ENCODE data around the gene FAM167B.

Gene FAM167B

GRCh38 chr1:32223683-32224082 lies 23.3 kb upstream of the FAM167B start:
- ATAC-seq (no peak), DNase-seq (no peak)

- no peak for DNase-seq
- ATAC-seq = no peak
Observed at GRCh38 chr1:32224285-32224684, 22.7 kb upstream of the FAM167B start.

GRCh38 chr1:32228771-32229170 lies 18.3 kb upstream of the FAM167B start:
- ATAC-seq (no peak), DNase-seq (no peak)

GRCh38 chr1:32231843-32232432 lies 15.1 kb upstream of the FAM167B start:
- DNase-seq (no peak), ATAC-seq (no peak)

- no peak for ATAC-seq
- no peak for DNase-seq
Observed at GRCh38 chr1:32232558-32233304, 14.3 kb upstream of the FAM167B start.

- DNase-seq = no peak
- no peak for ATAC-seq
Observed at GRCh38 chr1:32234792-32235191, 12.2 kb upstream of the FAM167B start.

- ATAC-seq (no peak), DNase-seq (no peak)
Observed at GRCh38 chr1:32239337-32239736, 7.7 kb upstream of the FAM167B start.

- no peak for DNase-seq
- no peak for ATAC-seq
Observed at GRCh38 chr1:32239790-32240139, 7.3 kb upstream of the FAM167B start.

GRCh38 chr1:32240140-32240951 lies 6.7 kb upstream of the FAM167B start:
- DNase-seq = peak; percentile 65
- ATAC-seq = peak; percentile 71

- DNase-seq = peak; percentile 57
- ATAC-seq = peak; percentile 71
Observed at GRCh38 chr1:32241001-32241763, 5.8 kb upstream of the FAM167B start.

- DNase-seq (no peak), ATAC-seq (no peak)
Observed at GRCh38 chr1:32242341-32242851, 4.6 kb upstream of the FAM167B start.

- ATAC-seq (no peak), DNase-seq (no peak)
Observed at GRCh38 chr1:32247452-32247851, 430 bp downstream of the FAM167B start.

GRCh38 chr1:32247983-32248889 lies 1.2 kb downstream of the FAM167B start:
- peak; percentile 93 for DNase-seq
- peak; percentile 23 for ATAC-seq

- ATAC-seq (peak; percentile 72), DNase-seq (peak; percentile 85)
Observed at GRCh38 chr1:32249831-32250525, 3.0 kb downstream of the FAM167B start.

- DNase-seq = peak; percentile 83
Observed at GRCh38 chr1:32250893-32251716, 4.1 kb downstream of the FAM167B start, which contains the start of gene LCK. Gene LCK (plus strand): TSS chr1:32251265. CDS start chr1:32274330, 23,065 bp downstream.

GRCh38 chr1:32255072-32256071 lies 8.3 kb downstream of the FAM167B start:
- ATAC-seq (no peak), DNase-seq (no peak)

More at GRCh38 chr1:32250893-32251716, 4.1 kb downstream of the FAM167B start, which contains the start of gene LCK:
- peak; percentile 48 for ATAC-seq

- DNase-seq (no peak), ATAC-seq (peak; percentile 17)
Observed at GRCh38 chr1:32256473-32257226, 9.6 kb downstream of the FAM167B start.

- ATAC-seq = no peak
Observed at GRCh38 chr1:32257227-32257508, 10.1 kb downstream of the FAM167B start.

More at GRCh38 chr1:32257227-32257508, 10.1 kb downstream of the FAM167B start:
- DNase-seq = no peak

Measured in stimulated activated naive CD8-positive, alpha-beta T cell treated with anti-CD3 and anti-CD28 coated beads, Interleukin-15, Interleukin-2, amounts not matched to agents 100 U/mL and 50 U/mL, for 24 hours (primary cell).